Measurements from ENCODE around the gene CGB2. TPM values are rescaled to one million over a fixed set of nuclear protein-coding genes. Genes with fewer than 3 reads are reported as not detected.

The CGB2 gene
- total and polyA plus RNA-seq, 2 of the 13 experiments (the other 11 are each of a cell fraction or from before 2014, with no cell fraction given), result not detected

DNA sequence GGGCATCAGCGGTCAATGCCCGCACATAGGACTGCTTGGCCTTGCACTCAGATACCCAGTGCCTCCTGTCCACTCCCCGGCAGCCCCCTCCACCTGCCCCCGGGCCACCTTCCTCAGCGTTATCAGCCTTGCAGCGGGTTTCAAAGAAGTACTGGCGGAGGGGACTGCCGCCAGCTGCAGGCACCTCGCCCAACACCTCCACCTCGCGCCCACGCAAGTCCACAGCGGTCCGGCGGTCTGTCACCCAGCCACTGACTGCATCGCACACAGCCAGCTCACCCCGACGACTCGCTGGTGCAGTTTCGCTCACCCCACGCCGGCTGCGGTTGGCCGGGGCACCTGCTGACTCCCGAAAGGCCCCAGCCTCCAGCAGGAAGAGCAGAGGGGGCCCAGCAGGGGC lies 29.8 kb downstream of the CGB2 start:
- H3K9me3 ChIP-seq (ENCODE audit: low read length), result no peaks in the 10 kb centered on the region
- POLR2A ChIA-PET, result no interaction called here
- no peak overlapping the region for H3K4me3 ChIP-seq (replicated peaks in 1 of 3; ENCODE audit: insufficient read depth in 1 of 3, low read depth in 2 of 3, low read length in 3 of 3)
- no peak for DNase-seq (ENCODE audit: low spot score)
- FAIRE-seq, result no peak
- in situ Hi-C loops (cut with HindIII; ENCODE audit: extremely low pct_ligation_motif_present, low pct_unique_long_range_greater_than_20kb), result no loop called here
- H3K4me1 ChIP-seq (ENCODE audit: insufficient read depth, low read length), result peaks cover 19% of the 10 kb centered on the region
- CTCF ChIA-PET (ENCODE audit: low intra/inter-chr PET ratio, low total read pairs), result no interaction called here
- no TSS peak for BruUV-seq (replicated peaks)
- no peak overlapping the region for H3K9ac ChIP-seq (ENCODE audit: insufficient read depth, low read depth, low read length)
- peaks cover 8 to 67% of the 10 kb centered on the region in 2 experiments; a peak in 4 of 5 replicates for H3K27me3 ChIP-seq (ENCODE audit: control insufficient read depth in 1 of 2, insufficient read depth in 2 of 2, low read length in 2 of 2)
- H2AFZ ChIP-seq (ENCODE audit: low read length), result no peak overlapping the region
- no peak for ATAC-seq
- H3K79me2 ChIP-seq (ENCODE audit: insufficient read depth, low read length), result no peaks in the 10 kb centered on the region
- intact Hi-C loops (cut with micrococcal nuclease; ENCODE audit: unreplicated experiment), result no loop called here
- no peak overlapping the region for H3K4me2 ChIP-seq (ENCODE audit: low read depth, low read length)
- H4K20me1 ChIP-seq (ENCODE audit: insufficient read depth, low read length), result no peaks in the 10 kb centered on the region
- no peak overlapping the region for H3K27ac ChIP-seq (ENCODE audit: extremely low read length, insufficient read depth, low read length)
- no peaks in the 10 kb centered on the region for H3K36me3 ChIP-seq (replicated peaks in 1 of 2; ENCODE audit: control insufficient read depth in 1 of 2, insufficient read depth in 2 of 2, low read length in 2 of 2)
- 11% methylated on average over 3 of the region's 25 CpGs for whole genome bisulfite sequencing (ENCODE audit: low lambda C conversion rate)
- TF ChIP-seq, protein P1, sequence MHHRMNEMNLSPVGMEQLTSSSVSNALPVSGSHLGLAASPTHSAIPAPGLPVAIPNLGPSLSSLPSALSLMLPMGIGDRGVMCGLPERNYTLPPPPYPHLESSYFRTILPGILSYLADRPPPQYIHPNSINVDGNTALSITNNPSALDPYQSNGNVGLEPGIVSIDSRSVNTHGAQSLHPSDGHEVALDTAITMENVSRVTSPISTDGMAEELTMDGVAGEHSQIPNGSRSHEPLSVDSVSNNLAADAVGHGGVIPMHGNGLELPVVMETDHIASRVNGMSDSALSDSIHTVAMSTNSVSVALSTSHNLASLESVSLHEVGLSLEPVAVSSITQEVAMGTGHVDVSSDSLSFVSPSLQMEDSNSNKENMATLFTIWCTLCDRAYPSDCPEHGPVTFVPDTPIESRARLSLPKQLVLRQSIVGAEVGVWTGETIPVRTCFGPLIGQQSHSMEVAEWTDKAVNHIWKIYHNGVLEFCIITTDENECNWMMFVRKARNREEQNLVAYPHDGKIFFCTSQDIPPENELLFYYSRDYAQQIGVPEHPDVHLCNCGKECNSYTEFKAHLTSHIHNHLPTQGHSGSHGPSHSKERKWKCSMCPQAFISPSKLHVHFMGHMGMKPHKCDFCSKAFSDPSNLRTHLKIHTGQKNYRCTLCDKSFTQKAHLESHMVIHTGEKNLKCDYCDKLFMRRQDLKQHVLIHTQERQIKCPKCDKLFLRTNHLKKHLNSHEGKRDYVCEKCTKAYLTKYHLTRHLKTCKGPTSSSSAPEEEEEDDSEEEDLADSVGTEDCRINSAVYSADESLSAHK (CRISPR knock-in tag; IDR thresholded peaks at IDR 0.05; ENCODE audit: borderline replicate concordance), result no peak
- TF ChIP-seq SETDB1 (CRISPR knock-in tag; IDR thresholded peaks at IDR 0.05; ENCODE audit: borderline replicate concordance) (no peak), ZFP1 (CRISPR knock-in tag; IDR thresholded peaks at IDR 0.05) (no peak), STAG1 (CRISPR knock-in tag; IDR thresholded peaks at IDR 0.05) (no peak), ZSCAN22 (CRISPR knock-in tag; IDR thresholded peaks at IDR 0.05) (no peak), JUNB (CRISPR knock-in tag; IDR thresholded peaks at IDR 0.05; ENCODE audit: borderline replicate concordance) (no peak), DMAP1 (CRISPR knock-in tag; IDR thresholded peaks at IDR 0.05) (no peak), U2AF2 (IDR thresholded peaks at IDR 0.05; ENCODE audit: low read depth, low read length) (no peak), KLF6 (CRISPR knock-in tag; IDR thresholded peaks at IDR 0.05) (no peak), YEATS4 (CRISPR knock-in tag; IDR thresholded peaks at IDR 0.05; ENCODE audit: borderline replicate concordance) (no peak), SMARCC2 (IDR thresholded peaks at IDR 0.05) (no peak), RNF2 (conservative IDR thresholded peaks at IDR 0.05; ENCODE audit: low read depth) (no peak), ZNF589 (CRISPR knock-in tag; conservative IDR thresholded peaks at IDR 0.05) (no peak)
- TF ChIP-seq, protein P2, sequence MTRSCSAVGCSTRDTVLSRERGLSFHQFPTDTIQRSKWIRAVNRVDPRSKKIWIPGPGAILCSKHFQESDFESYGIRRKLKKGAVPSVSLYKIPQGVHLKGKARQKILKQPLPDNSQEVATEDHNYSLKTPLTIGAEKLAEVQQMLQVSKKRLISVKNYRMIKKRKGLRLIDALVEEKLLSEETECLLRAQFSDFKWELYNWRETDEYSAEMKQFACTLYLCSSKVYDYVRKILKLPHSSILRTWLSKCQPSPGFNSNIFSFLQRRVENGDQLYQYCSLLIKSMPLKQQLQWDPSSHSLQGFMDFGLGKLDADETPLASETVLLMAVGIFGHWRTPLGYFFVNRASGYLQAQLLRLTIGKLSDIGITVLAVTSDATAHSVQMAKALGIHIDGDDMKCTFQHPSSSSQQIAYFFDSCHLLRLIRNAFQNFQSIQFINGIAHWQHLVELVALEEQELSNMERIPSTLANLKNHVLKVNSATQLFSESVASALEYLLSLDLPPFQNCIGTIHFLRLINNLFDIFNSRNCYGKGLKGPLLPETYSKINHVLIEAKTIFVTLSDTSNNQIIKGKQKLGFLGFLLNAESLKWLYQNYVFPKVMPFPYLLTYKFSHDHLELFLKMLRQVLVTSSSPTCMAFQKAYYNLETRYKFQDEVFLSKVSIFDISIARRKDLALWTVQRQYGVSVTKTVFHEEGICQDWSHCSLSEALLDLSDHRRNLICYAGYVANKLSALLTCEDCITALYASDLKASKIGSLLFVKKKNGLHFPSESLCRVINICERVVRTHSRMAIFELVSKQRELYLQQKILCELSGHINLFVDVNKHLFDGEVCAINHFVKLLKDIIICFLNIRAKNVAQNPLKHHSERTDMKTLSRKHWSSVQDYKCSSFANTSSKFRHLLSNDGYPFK (CRISPR knock-in tag; IDR thresholded peaks at IDR 0.05; ENCODE audit: borderline replicate concordance), result no peak
- TF ChIP-seq, protein P3, sequence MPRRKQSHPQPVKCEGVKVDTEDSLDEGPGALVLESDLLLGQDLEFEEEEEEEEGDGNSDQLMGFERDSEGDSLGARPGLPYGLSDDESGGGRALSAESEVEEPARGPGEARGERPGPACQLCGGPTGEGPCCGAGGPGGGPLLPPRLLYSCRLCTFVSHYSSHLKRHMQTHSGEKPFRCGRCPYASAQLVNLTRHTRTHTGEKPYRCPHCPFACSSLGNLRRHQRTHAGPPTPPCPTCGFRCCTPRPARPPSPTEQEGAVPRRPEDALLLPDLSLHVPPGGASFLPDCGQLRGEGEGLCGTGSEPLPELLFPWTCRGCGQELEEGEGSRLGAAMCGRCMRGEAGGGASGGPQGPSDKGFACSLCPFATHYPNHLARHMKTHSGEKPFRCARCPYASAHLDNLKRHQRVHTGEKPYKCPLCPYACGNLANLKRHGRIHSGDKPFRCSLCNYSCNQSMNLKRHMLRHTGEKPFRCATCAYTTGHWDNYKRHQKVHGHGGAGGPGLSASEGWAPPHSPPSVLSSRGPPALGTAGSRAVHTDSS (CRISPR knock-in tag; conservative IDR thresholded peaks at IDR 0.05), result no peak
- TF ChIP-seq, protein P4, sequence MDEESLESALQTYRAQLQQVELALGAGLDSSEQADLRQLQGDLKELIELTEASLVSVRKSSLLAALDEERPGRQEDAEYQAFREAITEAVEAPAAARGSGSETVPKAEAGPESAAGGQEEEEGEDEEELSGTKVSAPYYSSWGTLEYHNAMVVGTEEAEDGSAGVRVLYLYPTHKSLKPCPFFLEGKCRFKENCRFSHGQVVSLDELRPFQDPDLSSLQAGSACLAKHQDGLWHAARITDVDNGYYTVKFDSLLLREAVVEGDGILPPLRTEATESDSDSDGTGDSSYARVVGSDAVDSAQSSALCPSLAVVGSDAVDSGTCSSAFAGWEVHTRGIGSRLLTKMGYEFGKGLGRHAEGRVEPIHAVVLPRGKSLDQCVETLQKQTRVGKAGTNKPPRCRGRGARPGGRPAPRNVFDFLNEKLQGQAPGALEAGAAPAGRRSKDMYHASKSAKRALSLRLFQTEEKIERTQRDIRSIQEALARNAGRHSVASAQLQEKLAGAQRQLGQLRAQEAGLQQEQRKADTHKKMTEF (CRISPR knock-in tag; IDR thresholded peaks at IDR 0.05), result no peak
- TF ChIP-seq, protein P5, sequence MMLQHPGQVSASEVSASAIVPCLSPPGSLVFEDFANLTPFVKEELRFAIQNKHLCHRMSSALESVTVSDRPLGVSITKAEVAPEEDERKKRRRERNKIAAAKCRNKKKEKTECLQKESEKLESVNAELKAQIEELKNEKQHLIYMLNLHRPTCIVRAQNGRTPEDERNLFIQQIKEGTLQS (CRISPR knock-in tag; IDR thresholded peaks at IDR 0.05), result no peak
- TF ChIP-seq, protein P6, sequence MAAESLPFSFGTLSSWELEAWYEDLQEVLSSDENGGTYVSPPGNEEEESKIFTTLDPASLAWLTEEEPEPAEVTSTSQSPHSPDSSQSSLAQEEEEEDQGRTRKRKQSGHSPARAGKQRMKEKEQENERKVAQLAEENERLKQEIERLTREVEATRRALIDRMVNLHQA (CRISPR knock-in tag; IDR thresholded peaks at IDR 0.05), result no peak
